Amniotic stem cell (primary cell): ENCODE measurements around the gene NTM.

Source experiments
- DNase-seq: peaks from one replicate; lab custom pipeline; 2025; lab: John Stamatoyannopoulos, UW

NTM gene

GRCh38 chr11:131767421-131767820, 397.0 kb downstream of the NTM start:
- no peak for DNase-seq

DNA sequence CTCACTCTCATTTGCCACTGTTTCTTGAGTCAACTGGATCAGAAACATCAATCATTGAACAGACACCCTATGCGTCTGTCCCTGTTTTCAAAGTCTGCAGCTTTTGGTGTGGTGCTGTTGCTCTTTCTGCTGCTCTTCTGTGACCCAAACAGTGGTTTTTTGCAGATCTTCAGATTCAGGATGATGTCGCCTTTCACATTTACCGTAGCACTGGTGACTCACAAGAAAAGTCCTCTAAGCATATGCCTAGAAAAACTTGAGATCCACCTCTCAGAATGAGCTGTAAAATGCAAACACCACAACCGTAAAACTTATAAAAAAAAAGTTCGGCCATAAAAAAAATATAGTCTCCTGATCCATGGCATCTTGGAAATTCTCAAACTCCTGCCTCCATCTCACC, 400.4 kb downstream of the NTM start:
- no peak for DNase-seq

GRCh38 chr11:131771471-131771870, 401.1 kb downstream of the NTM start:
- no peak for DNase-seq

DNA sequence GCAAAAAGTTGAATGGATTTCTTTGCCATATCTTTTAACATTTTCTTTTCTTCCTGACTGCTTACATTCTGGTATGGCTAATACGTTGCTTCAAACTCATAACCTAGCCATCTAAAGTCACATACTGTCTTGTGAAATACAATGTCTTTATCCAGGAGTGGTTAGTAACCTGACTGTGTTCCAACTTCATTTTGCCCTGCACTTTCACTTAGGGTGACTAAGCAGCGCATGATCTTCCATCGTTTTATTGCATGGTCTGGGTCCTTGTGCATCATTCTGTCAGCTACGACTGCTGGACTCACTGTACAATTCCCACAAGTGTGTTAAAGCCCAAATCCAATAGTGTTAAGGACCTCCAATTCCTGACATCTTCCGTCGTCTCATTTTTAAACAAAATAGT, 403.2 kb downstream of the NTM start:
- DNase-seq, result no peak

DNA sequence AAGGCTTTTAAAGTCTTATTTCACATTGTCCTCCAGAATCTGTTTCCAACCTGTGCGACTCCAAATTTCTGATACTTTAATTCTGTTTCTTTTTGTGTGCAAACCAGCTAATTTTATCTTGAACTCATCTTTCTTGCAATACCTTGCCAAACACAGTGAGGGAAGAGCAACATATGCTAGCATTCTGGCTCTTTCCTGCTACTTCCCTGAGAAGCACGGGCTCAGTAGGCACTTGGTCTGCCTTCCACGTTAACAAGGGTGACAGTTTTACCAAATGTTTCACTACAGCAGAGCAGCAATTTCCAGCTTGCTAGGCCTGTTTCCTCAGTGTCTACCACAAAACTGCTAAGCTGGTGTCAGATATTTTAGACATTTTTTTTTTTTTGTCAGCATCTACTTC, 405.8 kb downstream of the NTM start:
- no peak for DNase-seq

GRCh38 chr11:131785801-131786200, 415.4 kb downstream of the NTM start:
- no peak for DNase-seq

GRCh38 chr11:131787119-131787518, 416.7 kb downstream of the NTM start:
- no peak for DNase-seq

GRCh38 chr11:131790586-131790985, 420.2 kb downstream of the NTM start:
- no peak for DNase-seq

GRCh38 chr11:131792243-131792642, 421.8 kb downstream of the NTM start:
- no peak for DNase-seq

DNA sequence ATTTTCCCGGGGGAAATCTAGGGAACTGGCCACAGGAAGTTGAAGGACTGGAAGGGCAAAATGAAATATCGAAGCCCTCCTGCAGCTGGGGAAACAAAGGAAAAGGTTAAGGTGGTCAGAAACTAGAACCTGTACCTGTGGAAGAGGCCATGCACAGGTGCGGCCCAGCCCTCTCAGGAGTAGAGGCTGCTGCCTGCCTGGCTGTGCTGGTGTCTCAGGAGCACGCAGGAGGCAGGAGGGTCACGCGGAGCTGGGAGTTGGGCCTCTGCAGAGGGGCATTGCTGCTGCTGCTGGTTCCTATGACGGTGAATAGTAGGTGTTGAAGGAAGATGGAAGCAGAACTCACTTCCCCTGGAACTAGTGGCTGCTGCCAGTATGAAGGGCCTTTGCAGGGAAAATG, 425.7 kb downstream of the NTM start:
- no peak for DNase-seq

DNA sequence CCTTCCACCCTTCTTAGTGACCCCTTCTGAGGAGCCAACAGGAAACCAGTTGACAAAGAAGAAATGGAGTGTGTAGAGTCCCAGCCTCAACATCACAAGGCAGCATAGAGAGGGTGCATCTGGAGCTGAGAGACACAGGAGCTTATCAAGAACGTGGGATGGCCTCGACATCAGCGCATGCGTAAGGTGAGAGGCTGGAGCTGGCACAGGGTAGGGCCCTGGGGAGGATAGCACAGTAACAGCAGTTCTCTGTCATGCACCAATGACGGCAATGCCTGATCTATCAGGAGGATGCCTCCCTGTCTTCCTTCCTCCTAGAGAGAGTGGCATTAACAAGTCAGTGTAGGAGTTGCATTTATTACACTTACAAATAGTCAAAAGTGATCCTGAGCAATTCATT, 426.1 kb downstream of the NTM start:
- no peak for DNase-seq

DNA sequence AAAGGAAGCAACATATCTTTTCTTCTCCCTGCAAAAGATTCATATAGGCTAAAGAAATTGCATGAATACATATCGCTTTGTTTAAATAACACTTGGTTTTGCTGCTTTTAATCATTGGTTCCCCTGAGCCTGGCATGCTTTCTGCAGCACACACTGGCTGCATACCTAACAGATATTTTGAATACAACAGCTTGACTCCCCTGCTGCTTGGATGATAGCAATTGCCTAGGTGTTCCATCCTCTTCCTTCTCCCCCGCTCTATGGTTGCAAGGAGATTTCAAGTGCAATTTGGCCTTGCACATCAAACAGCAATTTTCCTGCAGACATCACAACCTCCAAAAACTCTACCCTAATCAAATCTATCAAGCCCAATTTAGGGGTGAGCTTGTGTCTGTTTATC, 430.0 kb downstream of the NTM start:
- DNase-seq, result no peak

DNA sequence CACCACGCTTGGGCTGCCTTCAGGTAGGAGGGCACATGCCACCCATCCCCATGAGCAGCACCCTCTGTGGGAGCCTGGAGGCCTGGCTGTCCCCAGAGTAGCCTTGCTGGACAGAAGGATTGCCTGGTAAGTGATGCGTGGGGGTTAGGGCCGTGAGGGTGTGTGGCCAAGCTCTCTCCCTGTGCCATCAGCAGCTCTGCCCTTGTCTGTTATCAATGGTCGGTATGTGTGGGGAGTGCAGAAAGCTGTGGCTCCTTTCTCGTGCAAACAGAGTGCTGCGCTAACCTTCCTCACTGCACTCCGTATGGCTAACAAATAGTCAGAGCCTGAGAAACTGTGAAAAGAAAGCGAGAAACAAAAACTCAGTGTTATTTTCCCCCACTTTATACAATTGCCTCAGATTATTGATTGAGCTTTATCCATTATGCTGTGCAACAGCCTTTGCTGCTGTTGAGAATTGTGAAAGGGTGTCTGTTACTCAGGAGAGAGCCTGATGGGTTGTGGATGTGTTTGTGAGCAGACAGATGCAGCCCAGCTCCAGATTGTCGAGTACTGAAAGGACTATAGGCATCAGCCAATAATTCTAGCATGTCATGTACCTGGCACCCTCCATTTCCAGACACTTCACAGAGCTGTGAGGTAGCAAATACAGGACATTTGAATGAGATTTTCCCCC, 432.2 kb downstream of the NTM start:
- no peak for DNase-seq

DNA sequence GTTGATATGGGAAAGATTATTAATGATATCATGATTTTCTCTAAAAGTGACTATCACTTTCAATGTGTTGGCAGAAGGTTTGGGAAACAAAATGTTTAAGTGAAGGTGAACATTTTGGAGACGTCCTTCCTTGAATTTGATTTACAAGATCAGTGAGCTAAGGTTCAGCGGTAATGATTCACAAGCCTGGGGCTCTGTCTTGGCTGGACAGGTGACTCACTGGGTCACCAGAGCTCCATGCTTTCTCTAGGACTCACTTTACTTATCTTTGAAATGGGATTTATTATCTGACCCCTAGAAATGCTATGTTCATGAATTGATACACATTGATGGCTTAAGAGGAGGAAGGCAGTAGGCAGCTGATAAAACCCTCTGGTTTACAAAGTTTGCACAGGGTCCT, 437.5 kb downstream of the NTM start:
- DNase-seq, result no peak

DNA sequence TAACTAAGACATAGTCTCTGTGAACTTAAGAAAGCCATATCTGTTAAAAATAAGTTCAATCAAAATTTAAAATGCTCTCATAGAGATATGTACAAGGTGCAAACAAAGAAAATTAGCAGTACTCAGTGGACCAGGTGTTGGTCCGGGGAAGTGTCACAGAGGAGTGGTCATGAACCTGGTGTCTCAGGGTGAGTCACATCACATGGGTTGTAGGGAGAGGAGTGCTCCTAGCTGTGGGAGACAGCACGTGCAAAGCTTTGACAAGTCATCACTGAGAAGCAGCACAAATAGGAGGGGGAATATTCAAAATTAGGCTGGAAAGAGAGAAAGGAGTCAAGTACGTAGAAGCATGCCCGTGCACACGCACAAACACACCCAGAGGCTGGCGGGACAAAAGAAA, 438.1 kb downstream of the NTM start:
- no peak for DNase-seq

GRCh38 chr11:131809203-131809918, 438.9 kb downstream of the NTM start:
- DNase-seq, result no peak

- DNase-seq, result no peak
These were observed 440.1 kb downstream of the NTM start for GRCh38 chr11:131810541-131810940.

DNA sequence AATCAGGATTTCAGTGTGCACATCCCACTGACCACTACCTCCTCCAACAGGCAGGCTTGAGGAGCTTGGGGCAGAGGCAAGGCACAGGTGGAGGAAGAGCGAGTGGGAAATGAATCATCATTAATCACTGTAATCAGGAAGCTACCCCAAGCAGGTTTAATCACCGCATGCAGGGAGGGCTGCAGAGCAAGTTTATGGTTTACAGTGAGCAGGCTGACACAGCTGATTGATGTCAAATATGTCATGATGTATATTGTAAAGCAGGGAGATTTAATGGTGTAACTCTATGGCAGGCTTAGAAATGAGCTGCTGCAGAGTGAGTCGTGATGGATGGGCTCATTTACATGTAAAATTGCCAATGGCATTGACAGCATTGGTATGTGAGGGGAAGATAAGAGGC, 441.0 kb downstream of the NTM start:
- no peak for DNase-seq

DNA sequence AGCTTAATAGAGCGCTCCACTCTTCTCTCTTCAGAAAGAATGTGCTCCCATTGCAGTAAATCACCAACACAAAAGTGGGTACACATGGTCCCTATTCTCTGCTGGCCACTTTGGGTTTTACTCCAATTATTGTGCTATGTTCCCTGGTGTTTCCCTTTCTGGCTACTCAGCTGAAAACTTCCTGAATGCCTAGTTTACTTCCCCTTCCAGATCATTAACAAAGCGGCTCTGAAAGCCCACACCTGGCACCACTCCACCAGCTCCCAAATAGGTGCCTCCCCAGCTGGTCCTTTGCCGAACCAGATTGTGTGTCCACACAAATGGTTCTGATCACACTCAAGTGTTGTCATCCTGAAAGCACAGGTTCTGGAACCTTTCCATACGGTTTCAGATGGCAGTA, 443.7 kb downstream of the NTM start:
- DNase-seq, result no peak

DNA sequence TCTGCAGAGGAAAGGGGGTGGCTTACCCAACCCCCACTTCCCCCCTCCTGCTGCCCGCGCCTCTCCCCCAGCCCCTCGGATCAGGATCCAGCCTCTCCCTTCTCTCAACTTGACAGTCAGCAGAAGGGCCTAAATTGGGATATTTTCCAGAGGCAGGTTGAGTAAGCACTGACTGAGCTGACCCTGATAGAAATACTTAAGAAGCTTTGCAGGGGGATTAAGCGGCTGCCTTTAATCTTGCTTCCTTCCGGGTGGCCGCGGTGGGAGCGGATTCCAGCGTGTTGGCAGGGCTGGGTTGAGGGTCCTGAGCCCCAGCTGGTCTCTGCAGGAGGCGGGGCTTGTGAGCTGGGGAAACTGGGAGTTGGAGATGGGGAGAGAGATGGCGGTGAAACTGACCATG, 445.2 kb downstream of the NTM start:
- no peak for DNase-seq

DNA sequence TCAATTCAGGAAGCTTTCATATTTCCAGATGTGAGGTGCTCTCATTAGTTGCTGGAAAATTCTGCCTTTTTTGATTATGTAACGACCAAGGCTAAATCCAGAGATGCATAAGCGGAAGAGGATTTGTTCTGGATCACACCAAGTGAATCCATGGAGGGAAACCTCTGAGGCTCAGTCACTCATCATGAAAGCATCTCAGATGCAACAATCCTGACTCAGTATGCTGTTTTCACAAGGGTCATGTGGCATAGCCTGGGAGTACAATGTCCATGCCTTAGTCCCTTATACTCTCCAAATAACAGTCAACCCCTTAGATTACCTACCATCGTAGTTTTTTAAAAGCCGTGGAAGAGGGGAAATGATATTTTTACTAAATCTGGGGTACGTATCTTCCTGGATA, 445.6 kb downstream of the NTM start:
- DNase-seq, result no peak

- no peak for DNase-seq
These were observed 447.3 kb downstream of the NTM start for GRCh38 chr11:131817687-131818188.

DNA sequence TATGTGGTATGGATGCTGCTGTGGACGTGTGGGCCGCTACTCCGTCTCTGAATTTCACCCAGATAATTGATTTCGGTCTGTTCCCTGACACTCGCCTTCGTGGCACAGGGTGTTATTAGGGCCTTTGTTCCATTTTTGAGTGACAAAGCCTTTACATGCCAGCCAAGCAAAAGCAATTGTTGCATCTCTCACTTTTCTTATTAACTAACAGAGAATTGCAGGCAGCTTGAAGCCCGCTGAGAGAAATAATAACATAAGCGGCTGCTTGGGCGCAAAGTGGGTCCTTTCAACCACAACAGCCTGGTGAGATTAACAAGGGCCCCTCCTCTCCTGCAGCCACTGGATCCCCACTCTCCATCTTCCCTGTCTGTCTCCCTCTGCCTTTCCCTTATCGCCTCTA, 449.4 kb downstream of the NTM start:
- no peak for DNase-seq

- no peak for DNase-seq
These were observed 452.1 kb downstream of the NTM start for GRCh38 chr11:131822506-131822905.
